HG03060 (cell line): ENCODE data around the gene GNL3.
"Not testable (repeated sequence)": the region's sequence is repeated elsewhere in the genome, so short reads cannot be mapped to it uniquely, and the experiment has no call there.

ENCODE experiments used
- ATAC-seq: cut with Tn5 transposase; IDR thresholded peaks from one replicate; pipeline ENCODE4 v1.9.1; 2021; ENCODE audit warnings: low read depth, moderate number of reproducible peaks; ENCODE audit not compliant: unreplicated experiment

Gene GNL3

DNA sequence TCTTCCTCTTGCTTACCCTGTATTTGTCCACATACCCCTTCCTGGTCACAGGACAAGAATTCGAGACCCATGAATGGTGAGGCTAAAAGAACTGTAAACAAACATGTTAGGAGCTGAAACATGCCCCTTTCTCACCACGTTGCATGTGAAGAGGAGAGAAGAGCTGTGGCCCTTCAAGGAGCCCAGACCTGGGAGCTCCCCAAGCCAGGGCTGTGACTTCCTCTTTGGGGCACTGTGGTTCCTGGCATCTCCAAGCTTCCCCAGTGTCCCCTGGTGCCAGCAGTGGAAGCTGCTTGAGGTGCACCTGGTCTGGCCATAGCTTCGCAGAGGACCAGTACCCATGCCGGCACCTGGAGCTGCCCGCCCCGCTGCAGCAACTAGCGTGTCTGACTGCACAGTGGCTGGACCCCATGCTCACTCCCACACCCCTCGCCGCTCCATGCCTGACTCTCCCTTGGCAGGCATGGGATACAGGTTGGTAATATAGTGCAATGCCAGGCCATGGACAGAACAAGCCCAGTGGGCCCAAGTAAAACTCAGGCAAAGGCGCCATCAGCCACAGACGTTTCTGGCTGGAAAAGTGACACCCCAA, 30.0 kb downstream of the GNL3 start:
- no peak for ATAC-seq

GRCh38 chr3:52719618-52720017, 33.8 kb downstream of the GNL3 start:
- no peak for ATAC-seq

DNA sequence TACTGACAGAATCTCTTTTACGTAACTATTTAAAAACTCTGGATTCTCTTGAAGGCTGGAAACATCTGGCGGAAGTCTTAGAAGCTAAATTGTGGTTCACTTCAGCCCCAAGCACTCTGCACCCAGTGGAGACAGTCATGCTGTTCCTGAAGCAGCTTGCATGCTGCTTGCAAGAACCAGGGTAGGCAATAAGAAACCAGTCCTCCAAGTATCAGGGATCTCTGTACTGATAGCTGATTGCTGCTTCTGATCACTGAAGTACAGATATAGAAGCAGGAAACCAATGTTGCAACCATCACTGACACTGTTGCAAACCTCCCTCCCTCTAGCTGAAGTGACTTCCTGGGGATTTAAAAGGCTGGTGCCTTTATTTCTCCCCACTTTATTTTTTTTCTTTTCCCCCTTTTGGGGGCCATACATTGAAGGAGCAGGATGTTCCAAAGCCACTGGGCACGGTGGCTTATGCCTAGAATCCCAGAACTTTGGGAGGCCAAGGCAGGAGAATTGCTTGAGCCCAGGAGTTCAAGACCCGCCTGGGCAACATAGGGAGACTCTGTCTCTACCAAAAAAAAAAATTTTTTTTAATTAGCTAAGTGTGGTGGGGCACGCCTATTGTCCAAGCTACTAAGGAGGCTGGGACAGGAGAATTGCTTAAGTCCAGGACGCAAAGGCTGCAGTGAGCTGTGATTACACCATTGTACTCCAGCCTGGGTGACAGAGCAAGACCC, 35.3 kb downstream of the GNL3 start:
- no peak for ATAC-seq

DNA sequence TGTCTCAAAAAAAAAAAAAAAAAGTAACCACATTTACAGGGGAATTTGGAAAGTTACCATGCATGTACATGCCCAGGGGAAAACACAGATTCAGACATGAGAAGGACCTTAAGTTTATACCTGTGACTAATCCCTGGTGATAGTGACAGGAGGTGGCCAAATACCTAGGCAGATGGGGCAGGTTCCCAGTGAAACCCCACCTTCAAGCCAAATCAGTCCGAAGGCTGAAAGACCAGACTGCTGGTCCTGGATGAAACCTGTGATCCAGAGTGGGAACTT, 35.8 kb downstream of the GNL3 start:
- no peak for ATAC-seq

DNA sequence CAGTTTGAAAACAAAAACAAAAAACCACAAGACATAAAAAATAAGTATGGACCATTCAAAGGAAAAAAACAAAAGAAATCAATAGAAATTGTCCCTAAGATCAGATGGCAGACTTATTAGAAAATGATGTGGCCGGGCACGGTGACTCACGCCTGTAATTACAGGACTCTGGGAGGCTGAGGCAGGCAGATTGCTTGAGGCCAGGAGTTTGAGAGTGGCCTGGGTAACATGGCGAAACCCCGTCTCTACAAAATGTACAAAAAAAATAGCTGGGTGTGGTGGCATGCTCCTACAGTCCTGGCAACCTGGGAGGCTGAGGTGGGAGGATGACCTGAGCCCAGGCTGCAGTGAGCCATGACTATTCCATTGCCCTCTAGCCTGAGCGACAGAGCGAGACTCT, 36.7 kb downstream of the GNL3 start:
- ATAC-seq: no peak

DNA sequence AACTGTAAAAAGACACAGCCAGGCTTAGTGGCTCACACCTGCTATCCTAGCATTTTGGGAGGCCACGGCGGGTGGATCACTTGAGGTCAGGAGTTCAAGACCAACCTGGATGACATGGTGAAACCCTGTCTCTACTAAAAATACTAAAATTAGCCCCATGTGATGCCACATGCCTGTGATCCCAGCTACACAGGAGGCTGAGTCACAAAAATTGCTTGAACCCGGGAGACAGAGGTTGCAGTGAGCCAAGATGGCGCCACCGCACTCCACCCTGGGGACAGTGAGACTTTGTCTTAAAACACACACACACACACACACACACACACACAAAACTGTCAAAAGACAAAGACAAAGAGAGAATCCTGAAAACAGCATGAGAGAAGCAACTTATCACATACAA, 38.1 kb downstream of the GNL3 start:
- no peak for ATAC-seq

- ATAC-seq: no peak
These were observed 38.7 kb downstream of the GNL3 start for GRCh38 chr3:52724511-52724910.

DNA sequence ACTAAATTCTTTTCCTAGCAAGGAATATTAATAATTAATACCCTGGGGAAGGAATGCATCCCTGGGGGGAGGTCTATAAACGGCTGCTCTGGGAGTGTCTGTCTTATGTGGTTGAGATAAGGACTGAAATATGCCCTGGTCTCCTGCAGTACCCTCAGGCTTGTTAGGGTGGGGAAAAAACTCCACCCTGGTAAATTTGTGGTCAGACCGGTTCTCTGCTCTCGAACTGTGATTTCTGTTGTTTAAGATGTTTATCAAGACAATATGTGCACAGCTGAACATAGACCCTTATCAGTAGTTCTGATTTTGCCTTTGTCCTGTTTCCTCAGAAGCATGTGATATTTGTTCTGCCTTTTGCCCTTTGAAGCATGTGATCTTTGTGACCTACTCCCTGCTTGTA, 42.9 kb downstream of the GNL3 start:
- not testable (repeated sequence) for ATAC-seq

DNA sequence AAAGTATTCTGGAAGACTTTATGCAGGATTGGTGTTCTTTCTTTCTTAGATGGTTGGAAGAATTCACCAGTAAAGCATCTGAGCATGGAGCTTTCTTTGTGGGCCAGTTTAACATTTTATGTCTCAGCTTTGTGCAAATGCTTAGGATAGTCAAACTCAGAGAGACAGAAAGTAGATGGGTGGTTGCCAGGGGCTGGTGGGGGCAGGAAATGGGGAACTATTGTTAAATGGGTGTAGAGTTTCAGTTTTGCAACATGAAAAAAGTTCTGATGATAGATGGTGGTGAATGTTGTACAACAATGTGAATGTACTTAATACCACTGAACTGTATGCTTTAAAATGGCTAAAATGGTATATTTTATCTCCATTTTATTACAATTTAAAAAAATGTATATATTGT, 44.8 kb downstream of the GNL3 start:
- no peak for ATAC-seq

DNA sequence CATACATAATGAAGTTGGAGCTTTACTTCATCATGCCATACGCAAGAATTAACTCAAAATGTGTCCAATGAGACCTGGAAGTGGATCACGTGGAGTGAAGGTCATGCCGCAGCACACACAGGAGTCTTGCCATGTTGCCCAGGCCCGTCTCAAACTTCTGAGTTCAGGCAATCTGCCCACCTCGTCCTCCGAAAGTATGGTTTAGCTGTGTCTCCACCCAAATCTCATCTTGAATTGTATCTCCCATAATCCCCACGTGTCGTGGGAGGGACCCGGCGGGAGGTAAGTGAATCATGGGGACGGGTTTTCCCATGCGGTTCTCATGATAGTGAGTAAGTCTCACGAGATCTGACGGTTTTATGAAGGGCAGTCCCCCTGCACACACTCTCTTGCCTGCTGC, 45.8 kb downstream of the GNL3 start:
- ATAC-seq: no peak

GRCh38 chr3:52733256-52733891, 47.5 kb downstream of the GNL3 start:
- no peak for ATAC-seq

- no peak for ATAC-seq
These were observed 53.9 kb downstream of the GNL3 start for GRCh38 chr3:52739730-52740129.

DNA sequence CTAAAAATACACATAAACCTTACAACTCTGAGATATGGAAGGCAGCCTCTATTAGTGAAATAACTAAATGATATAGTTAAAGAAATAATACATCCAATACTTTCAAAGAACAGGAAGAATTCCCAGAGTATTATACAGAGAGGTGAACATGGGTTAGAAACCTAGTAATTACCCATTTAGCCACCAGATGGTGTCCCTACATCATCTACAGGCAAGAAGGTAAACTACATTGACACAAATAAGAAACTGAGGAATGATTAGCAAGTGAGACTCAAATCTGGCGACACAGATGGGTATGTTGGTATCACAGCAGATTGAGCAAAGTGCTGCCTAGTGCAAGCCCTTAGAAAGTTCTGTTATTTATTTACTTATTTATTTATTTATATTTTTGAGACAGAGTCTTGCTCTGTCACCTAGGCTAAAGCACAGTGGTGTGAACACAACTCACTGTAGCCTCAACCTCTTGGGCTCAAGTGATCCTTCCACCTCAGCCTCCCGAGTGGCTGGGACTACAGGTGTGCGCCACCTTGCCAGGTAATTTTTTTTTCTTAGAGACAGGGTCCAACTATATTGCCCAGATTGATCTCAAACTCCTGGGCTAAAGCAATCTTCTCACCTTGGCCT, 56.7 kb downstream of the GNL3 start:
- no peak for ATAC-seq

GRCh38 chr3:52743152-52743551, 57.3 kb downstream of the GNL3 start:
- ATAC-seq: no peak

GRCh38 chr3:52743721-52744120, 57.9 kb downstream of the GNL3 start:
- ATAC-seq: no peak
